HepG2 (cell line): Measurements from ENCODE around the gene PKM. TPM values are rescaled to one million over a fixed set of nuclear protein-coding genes. Genes with fewer than 3 reads are reported as not detected.

Experiments
- ARNT ChIP-seq: fragments of 450-650 bp; IDR thresholded peaks from 2 replicates; pipeline ENCODE4 v1.6.1; 2017
- ATF5 ChIP-seq: sonication (generic); formaldehyde crosslinking; IDR thresholded peaks from 2 replicates; pipeline ENCODE4 v1.4.0; 2020; ENCODE audit warnings: mild to moderate bottlenecking, low read depth, missing genetic modification reagents
- ATF7 ChIP-seq, 2 experiments: fragments of 450-650 bp in 1 of 2; sonication (generic) in 1 of 2; formaldehyde crosslinking in 1 of 2; IDR thresholded peaks; 2 replicates each; pipeline versions ENCODE4 v1.4.0 to v1.6.1; 2016 to 2020; ENCODE audit warnings: antibody characterized with exemption in 1 of 2, mild to moderate bottlenecking in 1 of 2, missing genetic modification reagents in 1 of 2
- HMGXB3 ChIP-seq: sonication (generic); formaldehyde crosslinking; IDR thresholded peaks from 2 replicates; pipeline ENCODE4 v1.4.0; 2020; ENCODE audit warnings: missing genetic modification reagents, borderline replicate concordance
- HMGXB4 ChIP-seq, 2 experiments: sonication (generic) in 1 of 2; formaldehyde crosslinking in 1 of 2; IDR thresholded peaks; 2 replicates each; pipeline versions ENCODE4 v1.4.0 to v1.6.1; 2018 to 2020; ENCODE audit warnings: missing genetic modification reagents in 2 of 2, borderline replicate concordance in 1 of 2, low read depth in 1 of 2, mild to moderate bottlenecking in 1 of 2, missing biosample characterization in 1 of 2
- KAT7 ChIP-seq: IDR thresholded peaks from 2 replicates; pipeline ENCODE4 v1.6.1; 2018; ENCODE audit warnings: borderline replicate concordance, missing compliant biosample characterization
- KDM2A ChIP-seq: sonication (generic); formaldehyde crosslinking; IDR thresholded peaks from 2 replicates; pipeline ENCODE4 v1.4.0; 2020; ENCODE audit warnings: low read depth, missing genetic modification reagents, borderline replicate concordance
- LBX2 ChIP-seq: sonication (generic); formaldehyde crosslinking; IDR thresholded peaks from 2 replicates; pipeline ENCODE4 v1.5.0; 2020; ENCODE audit warnings: missing genetic modification reagents, mild to moderate bottlenecking, borderline replicate concordance
- MIXL1 ChIP-seq: IDR thresholded peaks from 2 replicates; pipeline ENCODE4 v1.6.1; 2016
- NCOR1 ChIP-seq: fragments of 200-600 bp; sonication (generic); IDR thresholded peaks from 2 replicates; pipeline ENCODE4 v1.7.0; 2017; ENCODE audit warnings: antibody characterized with exemption, low read length, borderline replicate concordance
- NFKBIZ ChIP-seq: IDR thresholded peaks from 2 replicates; pipeline ENCODE4 v1.6.1; 2018; ENCODE audit warnings: missing genetic modification reagents, missing compliant biosample characterization
- PAXIP1 ChIP-seq: sonication (generic); formaldehyde crosslinking; conservative IDR thresholded peaks from 2 replicates; pipeline ENCODE4 v1.4.0; 2020; ENCODE audit warnings: mild to moderate bottlenecking, missing genetic modification reagents, moderate library complexity
- RAD51 ChIP-seq: fragments of 450-650 bp; IDR thresholded peaks from 2 replicates; pipeline ENCODE4 v1.6.1; 2016; ENCODE audit warnings: borderline replicate concordance
- SMYD3 ChIP-seq: sonication (generic); formaldehyde crosslinking; IDR thresholded peaks from 2 replicates; pipeline ENCODE4 v1.8.1; 2023; ENCODE audit warnings: mild to moderate bottlenecking, missing genetic modification reagents
- THAP11 ChIP-seq: IDR thresholded peaks from 2 replicates; pipeline ENCODE4 v1.6.1; 2016; ENCODE audit warnings: missing biosample characterization, missing genetic modification reagents
- ZFX ChIP-seq: sonication (generic); formaldehyde crosslinking; IDR thresholded peaks from 2 replicates; pipeline ENCODE4 v1.4.0; 2020; ENCODE audit warnings: mild to moderate bottlenecking, low read depth, missing genetic modification reagents, moderate library complexity
- ZNF121 ChIP-seq: sonication (generic); formaldehyde crosslinking; IDR thresholded peaks from 2 replicates; pipeline ENCODE4 v1.5.0; 2020; ENCODE audit warnings: mild to moderate bottlenecking, missing genetic modification reagents
- polyA plus RNA-seq, 8 experiments: library from polyadenylated mRNA; depleted of rRNA in 3 of 8; stranded (reverse) in 7 of 8; unstranded in 1 of 8; fragments of >200 nt; fragmentation: Illumina TruSeq in 4 of 8; extraction: Trizol in 4 of 8; gene quantifications; 2 replicates each; pipeline versions ENCODE4 v1.2.1 to v1.2.3, GENCODE V29; 2011 to 2016; ENCODE audit warnings: low read depth in 4 of 8, missing spikeins in 1 of 8, mixed read lengths in 1 of 8; ENCODE audit not compliant: insufficient read depth in 1 of 8
- total RNA-seq, 5 experiments: library from RNA; depleted of rRNA; stranded (reverse); fragments of >200 nt; fragmentation: Illumina TruSeq; extraction: Trizol; gene quantifications; 2 replicates each; pipeline ENCODE4 v1.2.3, GENCODE V29; 2016; ENCODE audit warnings: low read depth in 1 of 5

PKM gene
- total and polyA plus RNA-seq, 2 of the 13 experiments (the other 11 are each of a cell fraction or from before 2014, with no cell fraction given) = 488 to 780 TPM

- TF ChIP-seq HMGXB3 (CRISPR knock-in tag) (no peak), ZFX (CRISPR knock-in tag) (peak; percentile 61), ATF7 (IDR thresholded peaks at IDR 0.05) (no peak), ATF7 (CRISPR knock-in tag; IDR thresholded peaks at IDR 0.05) (no peak), ATF5 (CRISPR knock-in tag) (0 out of 2 replicates have a peak, but pooled peaks have one; percentile 54), NCOR1 (no peak), KDM2A (no peak; the same call in 1 of the 2 replicates), ARNT (no peak), MIXL1 (no peak), RAD51 (no peak), LBX2 (CRISPR knock-in tag) (no peak), HMGXB4 (CRISPR knock-in tag; IDR thresholded peaks at IDR 0.05; ENCODE audit: borderline replicate concordance in 1 of 2, low read depth in 1 of 2) (peak; percentile 39 to 43; a peak in 1 of 4 replicates), SMYD3 (CRISPR knock-in tag) (no peak), KAT7 (CRISPR knock-in tag) (no peak), PAXIP1 (no peak), ZNF121 (CRISPR knock-in tag) (peak; percentile 29; the same call in 1 of the 2 replicates), NFKBIZ (CRISPR knock-in tag) (no peak), THAP11 (0 out of 2 replicates have a peak, but pooled peaks have one; percentile 23)
These were observed 31.2 kb downstream of the PKM start (continued) for GRCh38 chr15:72199721-72200212.
